ENCODE measurements around the gene RAD51B.

RAD51B gene

DNA sequence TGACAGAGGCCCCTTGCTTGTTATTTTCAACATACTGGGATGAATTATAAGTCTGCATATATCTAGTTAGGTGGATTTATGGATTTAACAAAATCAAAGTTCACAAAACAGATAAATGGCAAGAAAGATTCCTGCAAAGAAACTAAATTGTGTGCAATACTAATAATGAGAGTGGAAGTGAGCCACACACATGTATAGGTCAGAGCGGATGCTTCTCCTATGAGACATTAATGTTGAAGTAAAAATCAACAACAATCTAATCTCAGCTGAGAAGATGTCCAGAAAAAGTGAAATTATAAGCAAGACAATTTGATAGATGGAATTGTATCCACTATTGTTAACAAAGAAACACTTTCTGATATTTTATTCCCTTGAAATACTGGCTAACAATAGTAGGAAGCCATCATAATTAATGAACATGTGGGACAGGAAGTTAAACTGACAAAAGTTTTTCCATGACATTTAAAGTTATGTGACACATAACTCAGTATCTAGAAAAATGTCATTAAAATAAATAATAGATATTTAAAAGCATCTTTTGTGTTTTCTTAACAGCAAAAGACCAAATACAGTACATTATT, 39.7 kb downstream of the RAD51B start:
- TF ChIP-seq, protein P1, sequence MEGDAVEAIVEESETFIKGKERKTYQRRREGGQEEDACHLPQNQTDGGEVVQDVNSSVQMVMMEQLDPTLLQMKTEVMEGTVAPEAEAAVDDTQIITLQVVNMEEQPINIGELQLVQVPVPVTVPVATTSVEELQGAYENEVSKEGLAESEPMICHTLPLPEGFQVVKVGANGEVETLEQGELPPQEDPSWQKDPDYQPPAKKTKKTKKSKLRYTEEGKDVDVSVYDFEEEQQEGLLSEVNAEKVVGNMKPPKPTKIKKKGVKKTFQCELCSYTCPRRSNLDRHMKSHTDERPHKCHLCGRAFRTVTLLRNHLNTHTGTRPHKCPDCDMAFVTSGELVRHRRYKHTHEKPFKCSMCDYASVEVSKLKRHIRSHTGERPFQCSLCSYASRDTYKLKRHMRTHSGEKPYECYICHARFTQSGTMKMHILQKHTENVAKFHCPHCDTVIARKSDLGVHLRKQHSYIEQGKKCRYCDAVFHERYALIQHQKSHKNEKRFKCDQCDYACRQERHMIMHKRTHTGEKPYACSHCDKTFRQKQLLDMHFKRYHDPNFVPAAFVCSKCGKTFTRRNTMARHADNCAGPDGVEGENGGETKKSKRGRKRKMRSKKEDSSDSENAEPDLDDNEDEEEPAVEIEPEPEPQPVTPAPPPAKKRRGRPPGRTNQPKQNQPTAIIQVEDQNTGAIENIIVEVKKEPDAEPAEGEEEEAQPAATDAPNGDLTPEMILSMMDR (IDR thresholded peaks at IDR 0.05) = no peak

DNA sequence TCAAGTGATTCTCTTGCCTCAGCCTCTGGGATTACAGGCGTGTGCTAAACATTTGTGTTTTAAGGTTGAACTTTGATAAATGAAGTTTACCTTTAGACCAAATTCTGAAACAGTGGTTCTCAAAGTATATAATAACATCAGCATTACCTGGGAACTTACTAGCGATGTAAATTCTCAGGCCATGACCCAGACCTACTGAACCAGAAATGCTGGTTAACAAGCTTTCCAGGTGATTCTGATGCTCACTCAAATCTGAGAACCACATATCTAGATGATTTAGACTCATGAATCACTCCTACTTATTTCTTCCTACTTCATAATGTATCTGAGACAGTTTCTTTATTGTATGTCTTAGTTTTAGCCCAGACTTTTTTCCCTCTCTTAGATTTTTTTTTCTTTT, 43.6 kb downstream of the RAD51B start:
- TF ChIP-seq, protein P1 (IDR thresholded peaks at IDR 0.05) = no peak

DNA sequence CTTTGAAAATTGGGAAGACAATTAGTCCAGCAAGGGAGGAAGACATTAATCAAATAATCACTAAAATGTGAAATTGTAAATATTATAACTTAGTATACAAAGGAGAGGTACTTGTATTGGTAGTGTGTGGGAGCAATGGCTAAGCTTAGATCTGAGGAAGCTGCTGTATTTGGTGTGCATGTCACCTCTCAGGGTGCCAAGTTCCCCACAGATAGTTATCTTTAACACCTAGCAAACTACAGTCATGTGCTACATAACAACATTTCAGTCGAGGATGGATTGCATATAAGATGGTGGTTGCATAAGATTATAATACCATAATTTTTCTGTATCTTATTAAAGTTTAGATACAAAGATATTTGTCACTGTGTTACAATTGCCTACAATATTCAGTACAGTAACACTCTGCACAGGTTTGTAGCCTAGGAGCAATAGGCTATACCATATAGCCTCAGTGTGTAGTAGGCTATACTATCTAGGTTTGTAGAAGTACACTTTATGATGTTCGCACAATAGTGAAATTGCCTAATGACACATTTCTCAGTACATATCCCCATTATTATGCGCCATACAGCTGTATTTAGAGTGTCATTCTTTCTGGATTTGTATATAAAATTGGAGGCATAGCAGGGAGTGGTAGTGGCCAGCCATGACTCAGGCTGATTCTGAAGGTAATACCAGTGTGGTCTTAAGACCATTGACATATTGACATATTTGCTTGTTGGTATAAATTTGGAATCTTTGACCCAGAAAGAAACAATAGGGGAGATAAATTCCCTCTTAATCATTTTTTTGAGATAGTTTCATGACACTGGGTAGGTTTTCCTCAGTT, 55.8 kb downstream of the RAD51B start:
- TF ChIP-seq, protein P1 (IDR thresholded peaks at IDR 0.05) = no peak

DNA sequence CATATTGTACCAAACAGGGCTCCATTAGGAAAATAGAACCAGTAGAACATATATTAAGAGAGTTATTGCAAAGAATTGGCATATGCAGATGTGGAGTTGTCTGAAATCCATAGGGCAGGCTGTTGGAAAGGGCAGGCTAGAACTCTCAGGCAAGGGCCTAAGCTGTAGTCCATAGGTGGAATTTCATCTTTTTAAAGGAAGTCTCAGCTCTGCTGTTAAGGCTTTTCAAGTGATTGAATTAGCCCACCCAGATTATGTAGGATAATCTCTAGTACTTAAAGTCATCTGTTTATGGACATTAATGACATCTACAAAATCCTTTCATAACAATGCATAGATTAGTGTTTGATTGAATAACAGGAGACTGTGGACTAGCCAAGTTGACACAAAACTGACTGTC, 59.4 kb downstream of the RAD51B start:
- TF ChIP-seq, protein P1 (IDR thresholded peaks at IDR 0.05) = no peak

DNA sequence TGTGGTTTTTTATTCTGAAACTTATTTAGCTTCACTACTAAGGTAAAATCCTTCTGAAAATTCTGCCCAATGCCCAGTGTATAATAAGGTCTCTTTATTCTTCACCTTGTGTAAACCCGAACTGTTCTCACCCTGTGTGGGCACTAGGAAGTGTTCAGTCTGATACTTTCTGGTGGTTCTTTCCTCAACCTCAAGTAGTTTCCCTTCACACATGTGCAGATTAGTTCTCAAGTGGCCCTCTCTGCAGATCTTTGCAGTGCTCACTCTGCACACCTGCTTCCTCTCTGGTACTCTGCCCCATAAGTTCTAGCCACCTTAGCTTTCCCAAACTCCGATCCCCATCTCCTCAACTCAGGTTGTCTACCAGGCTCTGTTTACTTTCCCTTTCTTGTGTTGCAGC, 61.6 kb downstream of the RAD51B start:
- TF ChIP-seq, protein P1 (IDR thresholded peaks at IDR 0.05) = no peak

DNA sequence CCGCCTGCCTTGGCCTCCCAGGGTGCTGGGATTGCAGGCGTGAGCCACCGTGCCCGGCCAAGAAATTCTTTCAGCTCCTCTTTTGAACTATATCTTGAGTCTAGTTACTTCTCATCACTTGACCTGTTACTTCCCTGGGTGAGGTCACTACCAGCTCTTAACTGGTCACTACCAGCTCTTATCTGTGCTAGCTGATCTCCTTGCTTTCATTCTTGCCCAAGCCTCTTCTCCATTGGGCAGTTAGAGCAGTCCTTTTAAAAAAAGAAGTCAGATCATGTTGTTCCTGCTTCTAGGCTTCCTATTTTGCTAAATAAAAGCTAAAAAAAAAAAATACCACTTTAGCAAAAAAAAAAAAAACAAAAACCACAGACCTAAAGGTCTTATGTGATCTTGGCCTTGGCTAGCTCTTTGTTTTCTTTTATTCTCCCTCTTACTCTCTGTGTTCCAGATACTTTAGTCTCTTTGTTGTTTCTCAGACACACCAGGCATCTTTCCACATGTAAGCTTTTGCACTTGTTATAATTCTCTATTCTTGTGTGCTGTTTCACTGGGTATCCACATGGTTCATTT, 63.5 kb downstream of the RAD51B start:
- TF ChIP-seq, protein P1 (IDR thresholded peaks at IDR 0.05) = no peak

DNA sequence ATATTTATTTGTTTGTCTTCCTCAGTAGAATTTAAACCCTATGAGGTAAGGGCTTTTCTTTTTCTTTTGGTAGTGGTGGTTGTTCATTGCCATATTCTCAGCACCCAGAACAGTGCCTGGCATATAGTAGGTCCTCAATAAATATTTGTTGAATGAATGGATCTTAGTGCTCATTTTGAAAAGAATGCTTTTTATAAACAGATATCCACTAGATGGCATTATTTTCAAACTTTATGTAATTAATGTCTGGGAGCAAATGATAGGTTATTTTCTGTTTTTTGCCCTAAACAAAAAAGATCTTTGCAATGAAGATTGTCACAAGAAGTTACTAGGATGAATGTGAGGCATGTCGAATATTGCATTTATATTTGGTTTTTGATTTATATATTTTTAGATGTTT, 64.1 kb downstream of the RAD51B start:
- TF ChIP-seq, protein P1 (IDR thresholded peaks at IDR 0.05) = peak; percentile 49; the same call in 1 of the 2 replicates
